Fibroblast of lung (primary cell): ENCODE measurements around the gene KLF15.

ENCODE experiments used
- CTCF ChIP-seq, 2 donors: IDR thresholded peaks in 1 of 2; conservative IDR thresholded peaks in 1 of 2; 1 replicate in 1 of 2; 2 replicates in 1 of 2; pipeline ENCODE4 v1.5.1; 2011 to 2012; ENCODE audit warnings: low read length in 2 of 2, control low read depth in 1 of 2, inconsistent platforms in 1 of 2, low read depth in 1 of 2, mild to moderate bottlenecking in 1 of 2
- EZH2 ChIP-seq: IDR thresholded peaks from 2 replicates; pipeline ENCODE4 v1.5.1; 2012; ENCODE audit warnings: low read length, control low read depth, mild to moderate bottlenecking; ENCODE audit errors: missing control alignments

- TF ChIP-seq CTCF (conservative IDR thresholded peaks at IDR 0.05 in 1 of 2, IDR thresholded peaks at IDR 0.05 in 1 of 2; ENCODE audit: low read depth in 1 of 2, low read length in 2 of 2), result no peak
- TF ChIP-seq EZH2, result no peak
Measured at GRCh38 chr3:126355251-126355650, 2.0 kb downstream of the KLF15 start.
